Astrocyte (in vitro differentiated cells and primary cell): ENCODE results near the gene CHERP. TPM values are rescaled to one million over a fixed set of nuclear protein-coding genes. Genes with fewer than 3 reads are reported as not detected.
"Not testable (repeated sequence)": the region's sequence is repeated elsewhere in the genome, so short reads cannot be mapped to it uniquely, and the experiment has no call there.

Experiments used
- DNase-seq: peaks from one replicate; pipeline ENCODE4 v3.0.0-alpha.2; 2010; ENCODE audit warnings: low read depth
- FAIRE-seq: peaks from 2 replicates; lab custom pipeline; 2011; peaks lifted over from hg19 to GRCh38; lab: Jason Lieb, UNC
- H2AFZ ChIP-seq: 2 replicates; pipeline ENCODE4 v1.6.0; 2012; ENCODE audit warnings: low read depth, low read length, inconsistent platforms
- H3K27ac ChIP-seq: 2 replicates; pipeline ENCODE4 v1.5.1; 2011; ENCODE audit warnings: low read depth, low read length, inconsistent platforms
- H3K27me3 ChIP-seq: 2 replicates; pipeline ENCODE4 v1.6.0; 2011; ENCODE audit warnings: low read length, inconsistent platforms; ENCODE audit not compliant: insufficient read depth
- H3K36me3 ChIP-seq: 2 replicates; pipeline ENCODE4 v1.5.1; 2011; ENCODE audit warnings: low read length, inconsistent platforms; ENCODE audit not compliant: insufficient read depth
- H3K4me1 ChIP-seq: 2 replicates; pipeline ENCODE4 v1.5.1; 2011; ENCODE audit warnings: low read length, inconsistent platforms; ENCODE audit not compliant: insufficient read depth
- H3K4me2 ChIP-seq: 2 replicates; pipeline ENCODE4 v1.6.0; 2012; ENCODE audit warnings: low read length, inconsistent platforms
- H3K4me3 ChIP-seq: 2 replicates; pipeline ENCODE4 v1.5.1; 2011; ENCODE audit warnings: low read depth, mild to moderate bottlenecking, low read length, inconsistent platforms; ENCODE audit not compliant: insufficient read depth
- H3K79me2 ChIP-seq: 2 replicates; pipeline ENCODE4 v1.6.0; 2012; ENCODE audit warnings: mild to moderate bottlenecking, low read length, inconsistent platforms; ENCODE audit not compliant: insufficient read depth
- H3K9ac ChIP-seq: 2 replicates; pipeline ENCODE4 v1.6.0; 2012; ENCODE audit warnings: mild to moderate bottlenecking, low read length, inconsistent platforms
- H3K9me3 ChIP-seq: 2 replicates; pipeline ENCODE4 v1.5.1; 2012; ENCODE audit warnings: low read depth, mild to moderate bottlenecking, low read length, inconsistent platforms; ENCODE audit not compliant: insufficient read depth
- H4K20me1 ChIP-seq: 2 replicates; pipeline ENCODE4 v1.6.0; 2012; ENCODE audit warnings: low read length, inconsistent platforms; ENCODE audit not compliant: insufficient read depth
- H3K27ac Mint-ChIP-seq: one replicate; pipeline ENCODE4 v1.8.0; 2021; ENCODE audit warnings: mild to moderate bottlenecking, mixed read lengths; ENCODE audit not compliant: unreplicated experiment
- H3K27me3 Mint-ChIP-seq: one replicate; pipeline ENCODE4 v1.8.0; 2021; ENCODE audit warnings: low read depth, mixed read lengths; ENCODE audit not compliant: unreplicated experiment
- H3K36me3 Mint-ChIP-seq: one replicate; pipeline ENCODE4 v1.8.0; 2021; ENCODE audit warnings: low read depth, mixed read lengths; ENCODE audit not compliant: unreplicated experiment
- H3K4me1 Mint-ChIP-seq: one replicate; pipeline ENCODE4 v1.8.0; 2021; ENCODE audit warnings: low read depth, mixed read lengths; ENCODE audit not compliant: unreplicated experiment
- H3K4me3 Mint-ChIP-seq: one replicate; pipeline ENCODE4 v1.8.0; 2021; ENCODE audit warnings: mild to moderate bottlenecking, moderate library complexity, mixed read lengths; ENCODE audit not compliant: unreplicated experiment
- H3K9me3 Mint-ChIP-seq: one replicate; pipeline ENCODE4 v1.8.0; 2021; ENCODE audit warnings: mild to moderate bottlenecking, mixed read lengths; ENCODE audit not compliant: unreplicated experiment
- CTCF ChIP-seq: IDR thresholded peaks from 2 replicates; pipeline ENCODE4 v1.5.1; 2011; ENCODE audit warnings: low read depth, mild to moderate bottlenecking, inconsistent platforms, low read length, moderate library complexity; ENCODE audit not compliant: insufficient read depth
- EZH2 ChIP-seq: IDR thresholded peaks from 2 replicates; pipeline ENCODE4 v1.6.1; 2012; ENCODE audit warnings: mild to moderate bottlenecking, low read length, inconsistent platforms; ENCODE audit not compliant: insufficient read depth
- total RNA-seq: library from RNA; stranded (reverse); gene quantifications from 2 replicates; pipeline ENCODE4 v1.2.1, GENCODE V29; 2021

The CHERP gene
- total RNA-seq, 1 donor from 2014 or later: 45.3 TPM

GRCh38 chr19:16473875-16474392, 68.3 kb downstream of the CHERP start:
- FAIRE-seq: no peak
- H3K36me3 ChIP-seq: no peaks in the 10 kb centered on the region

GRCh38 chr19:16472992-16473391, 69.2 kb downstream of the CHERP start:
- H3K4me3 ChIP-seq: no peak overlapping the region
- peaks cover 33% of the 10 kb centered on the region for H4K20me1 ChIP-seq
- H3K27me3 ChIP-seq: no peaks in the 10 kb centered on the region
- H3K4me3 Mint-ChIP-seq: peak overlapping the region; percentile 54
- TF ChIP-seq EZH2: no peak
- TF ChIP-seq CTCF: no peak
- no peak overlapping the region for H2AFZ ChIP-seq
- peaks cover 10% of the 10 kb centered on the region for H3K4me1 Mint-ChIP-seq
- peaks cover 13% of the 10 kb centered on the region for H3K4me1 ChIP-seq
- FAIRE-seq: no peak
- no peak overlapping the region for H3K4me2 ChIP-seq
- no peak overlapping the region for H3K27ac Mint-ChIP-seq
- H3K27me3 Mint-ChIP-seq: peaks cover 3% of the 10 kb centered on the region
- H3K36me3 ChIP-seq: no peaks in the 10 kb centered on the region
- H3K9me3 Mint-ChIP-seq: no peaks in the 10 kb centered on the region
- H3K36me3 Mint-ChIP-seq: peaks cover 4% of the 10 kb centered on the region
- no peak for DNase-seq
- H3K27ac ChIP-seq: no peak overlapping the region
- H3K79me2 ChIP-seq: peaks cover 35% of the 10 kb centered on the region
- no peak overlapping the region for H3K9ac ChIP-seq
- no peaks in the 10 kb centered on the region for H3K9me3 ChIP-seq

More at GRCh38 chr19:16473875-16474392, 68.3 kb downstream of the CHERP start:
- no peaks in the 10 kb centered on the region for H3K9me3 Mint-ChIP-seq
- Histone ChIP-seq H3K9ac (no peak overlapping the region), H3K79me2 (peaks cover 26% of the 10 kb centered on the region), H3K4me2 (no peak overlapping the region), H3K4me3 (no peak overlapping the region), H2AFZ (no peak overlapping the region), H3K4me1 (peaks cover 13% of the 10 kb centered on the region), H3K9me3 (no peaks in the 10 kb centered on the region), H3K27me3 (no peaks in the 10 kb centered on the region), H3K27ac (no peak overlapping the region), H4K20me1 (peaks cover 23% of the 10 kb centered on the region)
- H3K36me3 Mint-ChIP-seq: peaks cover 3% of the 10 kb centered on the region
- H3K4me1 Mint-ChIP-seq: peaks cover 9% of the 10 kb centered on the region
- H3K27ac Mint-ChIP-seq: no peak overlapping the region
- H3K4me3 Mint-ChIP-seq: no peak overlapping the region
- no peak for DNase-seq
- TF ChIP-seq CTCF (no peak), EZH2 (no peak)
- H3K27me3 Mint-ChIP-seq: peaks cover 6% of the 10 kb centered on the region

- Histone ChIP-seq H3K9ac (peak overlapping the region; percentile 87), H3K4me3 (peak overlapping the region; percentile 61), H3K27ac (peak overlapping the region; percentile 70), H3K79me2 (peaks cover 40% of the 10 kb centered on the region), H3K4me1 (peaks cover 13% of the 10 kb centered on the region), H3K4me2 (peak overlapping the region; percentile 95), H4K20me1 (peaks cover 37% of the 10 kb centered on the region), H2AFZ (peak overlapping the region; percentile 98)
- not testable (repeated sequence) for H3K9me3 Mint-ChIP-seq, H3K36me3 ChIP-seq, H3K27me3 ChIP-seq, H3K4me1 Mint-ChIP-seq, DNase-seq, H3K36me3 Mint-ChIP-seq, H3K27me3 Mint-ChIP-seq, H3K27ac Mint-ChIP-seq, H3K9me3 ChIP-seq, FAIRE-seq
- peak overlapping the region; percentile 82 for H3K4me3 Mint-ChIP-seq
Measured at GRCh38 chr19:16472559-16472899, 69.7 kb downstream of the CHERP start.
